H9 (cell line): Measurements from ENCODE around the gene IGSF1. TPM values are rescaled to one million over a fixed set of nuclear protein-coding genes. Genes with fewer than 3 reads are reported as not detected.

Experiments used
- DNase-seq: peaks from one replicate; pipeline ENCODE4 v3.0.0-alpha.2; 2017
- H2AFZ ChIP-seq: one replicate; pipeline ENCODE4 v1.6.1; 2013; ENCODE audit warnings: mild to moderate bottlenecking, low read length, control low read depth, moderate library complexity
- H2AK5ac ChIP-seq: 2 replicates; pipeline ENCODE4 v1.6.1; 2013; ENCODE audit warnings: low read length, control low read depth, mixed read lengths; ENCODE audit not compliant: insufficient read length
- H2BK120ac ChIP-seq: one replicate; pipeline ENCODE4 v1.6.1; 2013; ENCODE audit warnings: low read depth, mild to moderate bottlenecking, low read length, control low read depth, inconsistent platforms; ENCODE audit not compliant: poor library complexity, severe bottlenecking
- H2BK12ac ChIP-seq: 2 replicates; pipeline ENCODE4 v1.6.1; 2013; ENCODE audit warnings: low read length, control low read depth, mixed read lengths, low read depth; ENCODE audit not compliant: insufficient read length
- H2BK15ac ChIP-seq: 2 replicates; pipeline ENCODE4 v1.6.1; 2013; ENCODE audit warnings: low read depth, low read length, control low read depth
- H2BK20ac ChIP-seq: one replicate; pipeline ENCODE4 v1.6.1; 2013; ENCODE audit warnings: low read depth, mild to moderate bottlenecking, low read length, control low read depth, inconsistent platforms; ENCODE audit not compliant: poor library complexity, severe bottlenecking
- H2BK5ac ChIP-seq: 2 replicates; pipeline ENCODE4 v1.6.1; 2013; ENCODE audit warnings: low read length, control low read depth, mixed read lengths; ENCODE audit not compliant: insufficient read length
- H3K14ac ChIP-seq: 2 replicates; pipeline ENCODE4 v1.6.1; 2013; ENCODE audit warnings: low read length, control low read depth; ENCODE audit not compliant: insufficient read depth
- H3K18ac ChIP-seq: 2 replicates; pipeline ENCODE4 v1.6.1; 2013; ENCODE audit warnings: low read depth, mild to moderate bottlenecking, mixed read lengths, low read length, control low read depth; ENCODE audit not compliant: insufficient read length
- H3K23ac ChIP-seq: 2 replicates; pipeline ENCODE4 v1.6.1; 2013; ENCODE audit warnings: low read length, control low read depth, mixed read lengths, low read depth; ENCODE audit not compliant: insufficient read length
- H3K23me2 ChIP-seq: 2 replicates; pipeline ENCODE4 v1.6.1; 2013; ENCODE audit warnings: low read depth, mild to moderate bottlenecking, mixed read lengths, low read length, control low read depth; ENCODE audit not compliant: insufficient read length, poor library complexity, severe bottlenecking
- H3K27ac ChIP-seq: 2 replicates; pipeline ENCODE4 v1.5.1; 2013; ENCODE audit warnings: low read length, control low read depth, mixed read lengths, low read depth; ENCODE audit not compliant: insufficient read length
- H3K27me3 ChIP-seq: 2 replicates; pipeline ENCODE4 v1.6.1; 2013; ENCODE audit warnings: low read length, control low read depth, inconsistent platforms; ENCODE audit not compliant: insufficient read depth
- H3K4ac ChIP-seq: 2 replicates; pipeline ENCODE4 v1.6.1; 2013; ENCODE audit warnings: low read depth, mild to moderate bottlenecking, control low read depth, inconsistent platforms, low read length, moderate library complexity
- H3K4me1 ChIP-seq: 2 replicates; pipeline ENCODE4 v1.6.1; 2013; ENCODE audit warnings: low read length, control low read depth, inconsistent platforms; ENCODE audit not compliant: insufficient read depth
- H3K4me2 ChIP-seq: 2 replicates; pipeline ENCODE4 v1.6.1; 2013; ENCODE audit warnings: low read length, control low read depth, mixed read lengths; ENCODE audit not compliant: insufficient read length, insufficient read depth
- H3K56ac ChIP-seq: 2 replicates; pipeline ENCODE4 v1.6.1; 2013; ENCODE audit warnings: low read depth, mild to moderate bottlenecking, mixed read lengths, low read length, control low read depth; ENCODE audit not compliant: insufficient read length
- H3K79me1 ChIP-seq: 2 replicates; pipeline ENCODE4 v1.6.1; 2013; ENCODE audit warnings: low read depth, mild to moderate bottlenecking, moderate library complexity, low read length, control low read depth, inconsistent platforms; ENCODE audit not compliant: insufficient read depth, poor library complexity, severe bottlenecking
- H3K79me2 ChIP-seq: 2 replicates; pipeline ENCODE4 v1.6.1; 2013; ENCODE audit warnings: low read length, control low read depth, inconsistent platforms; ENCODE audit not compliant: insufficient read depth
- H3K9ac ChIP-seq: 2 replicates; pipeline ENCODE4 v1.6.1; 2013; ENCODE audit warnings: low read length, control low read depth, mixed read lengths; ENCODE audit not compliant: insufficient read length; ENCODE audit errors: extremely low read depth
- H3K9me3 ChIP-seq: one replicate; pipeline ENCODE4 v1.6.1; 2013; ENCODE audit warnings: low read depth, low read length, inconsistent platforms; ENCODE audit not compliant: control insufficient read depth
- H3T11ph ChIP-seq: one replicate; pipeline ENCODE4 v1.6.1; 2013; ENCODE audit warnings: mild to moderate bottlenecking, low read length, control low read depth, inconsistent platforms
- H4K20me1 ChIP-seq: one replicate; pipeline ENCODE4 v1.6.1; 2013; ENCODE audit not compliant: control insufficient read depth, insufficient read length, insufficient read depth
- H4K5ac ChIP-seq: 2 replicates; pipeline ENCODE4 v1.6.1; 2013; ENCODE audit warnings: low read depth, mild to moderate bottlenecking, mixed read lengths, low read length, control low read depth; ENCODE audit not compliant: insufficient read length
- H4K8ac ChIP-seq: replicated peaks from 2 replicates; pipeline ENCODE4 v1.6.1; 2013; ENCODE audit warnings: low read length, control low read depth, mixed read lengths, low read depth; ENCODE audit not compliant: insufficient read length
- H4K91ac ChIP-seq: 2 replicates; pipeline ENCODE4 v1.6.1; 2013; ENCODE audit warnings: low read depth, mild to moderate bottlenecking, moderate library complexity, mixed read lengths, low read length, control low read depth; ENCODE audit not compliant: insufficient read length
- H3K27ac Mint-ChIP-seq, 3 experiments: 2 replicates in 2 of 3; 3 replicates in 1 of 3; pipeline ENCODE4 v1.8.0; 2020 to 2021; ENCODE audit warnings: mixed read lengths in 3 of 3, mild to moderate bottlenecking in 1 of 3, moderate library complexity in 1 of 3
- H3K27me3 Mint-ChIP-seq: 2 replicates; pipeline ENCODE4 v1.8.0; 2021; ENCODE audit warnings: low read depth, mild to moderate bottlenecking, moderate library complexity, mixed read lengths
- H3K36me3 Mint-ChIP-seq, 3 experiments: 2 replicates in 2 of 3; 3 replicates in 1 of 3; pipeline ENCODE4 v1.8.0; 2020 to 2021; ENCODE audit warnings: low read depth in 3 of 3, mixed read lengths in 3 of 3; ENCODE audit not compliant: insufficient read depth in 1 of 3
- H3K4me1 Mint-ChIP-seq, 2 experiments: 2 replicates each; pipeline ENCODE4 v1.8.0; 2020; ENCODE audit warnings: mixed read lengths in 2 of 2
- H3K4me3 Mint-ChIP-seq, 2 experiments: 2 replicates in 1 of 2; 3 replicates in 1 of 2; pipeline ENCODE4 v1.8.0; 2020 to 2021; ENCODE audit warnings: mild to moderate bottlenecking in 2 of 2, mixed read lengths in 2 of 2, moderate library complexity in 1 of 2
- H3K9me3 Mint-ChIP-seq, 2 experiments: 2 replicates in 1 of 2; 3 replicates in 1 of 2; pipeline ENCODE4 v1.8.0; 2020; ENCODE audit warnings: mild to moderate bottlenecking in 2 of 2, mixed read lengths in 2 of 2, moderate library complexity in 1 of 2
- WGBS: extraction: QIAGEN DNeasy Blood & Tissue Kit; methylation state at CpG from one replicate; pipeline ENCODE4 v1.1.7; 2013; ENCODE audit warnings: missing lambda C conversion rate, low lambda C conversion rate, mixed read lengths; ENCODE audit not compliant: insufficient read length; ENCODE audit errors: extremely low coverage; 5-methylcytosine and 5-hydroxymethylcytosine counted together
- total RNA-seq: library from RNA; stranded (reverse); gene quantifications from 2 replicates; pipeline ENCODE4 v1.2.1, GENCODE V29; 2021
- TF ChIP-seq, protein P1 (sequence below): fragments of 200-600 bp; sonication (generic); conservative IDR thresholded peaks from 3 replicates; pipeline ENCODE4 v1.8.0; 2021; ENCODE audit warnings: antibody characterized with exemption, mild to moderate bottlenecking

The IGSF1 gene
- total RNA-seq, 1 experiment from 2014 or later: 12.5 TPM

DNA sequence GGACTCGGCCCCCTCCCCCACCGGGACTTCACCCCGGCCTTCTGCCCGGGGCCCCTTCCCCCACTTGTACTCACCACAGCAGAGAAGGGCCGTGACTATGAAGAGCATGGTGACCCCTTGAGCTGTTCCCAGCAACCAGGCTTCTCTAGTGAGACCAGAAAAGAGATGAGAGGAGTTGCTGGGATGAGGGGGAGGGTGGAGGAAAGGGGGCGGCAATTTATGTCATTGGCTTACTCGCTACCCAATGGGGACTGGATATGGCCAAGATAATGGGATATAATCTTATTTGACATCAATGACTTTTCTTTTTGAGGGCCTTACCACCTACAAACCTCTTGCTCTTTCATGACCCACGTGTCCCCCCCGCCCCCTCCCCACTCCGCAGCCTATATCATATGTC lies 9.9 kb downstream of the IGSF1 start:
- H3K27ac Mint-ChIP-seq: peak overlapping the region in 1 of 3 experiments; percentile 45; a peak in 2 of 7 replicates
- Histone ChIP-seq H4K20me1 (no peaks in the 10 kb centered on the region), H3K9me3 (no peaks in the 10 kb centered on the region), H3K27me3 (no peaks in the 10 kb centered on the region), H2BK20ac (no peak overlapping the region), H3K79me2 (no peaks in the 10 kb centered on the region), H2BK120ac (no peak overlapping the region), H3K4me1 (peaks cover 24% of the 10 kb centered on the region; the same call in 1 of the 2 replicates), H3K4me2 (no peak overlapping the region), H3K23ac (no peak overlapping the region), H4K5ac (no peak overlapping the region), H2BK15ac (no peak overlapping the region), H4K8ac (no peak overlapping the region), H3K79me1 (no peaks in the 10 kb centered on the region), H3K23me2 (peaks cover 3% of the 10 kb centered on the region), H3K27ac (no peak overlapping the region), H2BK5ac (no peak overlapping the region), H3K18ac (peak overlapping the region; percentile 77), H3K14ac (peak overlapping the region; percentile 16; the same call in 1 of the 2 replicates), H2BK12ac (no peak overlapping the region), H2AFZ (no peak overlapping the region), H3K4ac (no peak overlapping the region; the same call in 1 of the 2 replicates), H3K56ac (no peak overlapping the region), H4K91ac (no peak overlapping the region), H2AK5ac (no peak overlapping the region), H3T11ph (no peak overlapping the region), H3K9ac (no peak overlapping the region)
- no peak overlapping the region for H3K4me3 Mint-ChIP-seq
- H3K27me3 Mint-ChIP-seq: no peaks in the 10 kb centered on the region; the same call in 1 of the 2 replicates
- H3K4me1 Mint-ChIP-seq: peaks cover 43 to 44% of the 10 kb centered on the region in 2 experiments
- peaks cover 9 to 35% (median 10%) of the 10 kb centered on the region in 3 experiments; a peak in 5 of 7 replicates for H3K36me3 Mint-ChIP-seq
- DNase-seq: no peak
- H3K9me3 Mint-ChIP-seq: no peaks in the 10 kb centered on the region
- no CpG with 5 or more reads among the region's 10 CpGs for WGBS
- TF ChIP-seq, protein P1, sequence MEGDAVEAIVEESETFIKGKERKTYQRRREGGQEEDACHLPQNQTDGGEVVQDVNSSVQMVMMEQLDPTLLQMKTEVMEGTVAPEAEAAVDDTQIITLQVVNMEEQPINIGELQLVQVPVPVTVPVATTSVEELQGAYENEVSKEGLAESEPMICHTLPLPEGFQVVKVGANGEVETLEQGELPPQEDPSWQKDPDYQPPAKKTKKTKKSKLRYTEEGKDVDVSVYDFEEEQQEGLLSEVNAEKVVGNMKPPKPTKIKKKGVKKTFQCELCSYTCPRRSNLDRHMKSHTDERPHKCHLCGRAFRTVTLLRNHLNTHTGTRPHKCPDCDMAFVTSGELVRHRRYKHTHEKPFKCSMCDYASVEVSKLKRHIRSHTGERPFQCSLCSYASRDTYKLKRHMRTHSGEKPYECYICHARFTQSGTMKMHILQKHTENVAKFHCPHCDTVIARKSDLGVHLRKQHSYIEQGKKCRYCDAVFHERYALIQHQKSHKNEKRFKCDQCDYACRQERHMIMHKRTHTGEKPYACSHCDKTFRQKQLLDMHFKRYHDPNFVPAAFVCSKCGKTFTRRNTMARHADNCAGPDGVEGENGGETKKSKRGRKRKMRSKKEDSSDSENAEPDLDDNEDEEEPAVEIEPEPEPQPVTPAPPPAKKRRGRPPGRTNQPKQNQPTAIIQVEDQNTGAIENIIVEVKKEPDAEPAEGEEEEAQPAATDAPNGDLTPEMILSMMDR: no peak
